Measurements from ENCODE around the gene RNF123. TPM values are rescaled to one million over a fixed set of nuclear protein-coding genes. Genes with fewer than 3 reads are reported as not detected.

Gene RNF123
- total RNA-seq, 1 experiment from 2014 or later = 40.6 TPM

DNA sequence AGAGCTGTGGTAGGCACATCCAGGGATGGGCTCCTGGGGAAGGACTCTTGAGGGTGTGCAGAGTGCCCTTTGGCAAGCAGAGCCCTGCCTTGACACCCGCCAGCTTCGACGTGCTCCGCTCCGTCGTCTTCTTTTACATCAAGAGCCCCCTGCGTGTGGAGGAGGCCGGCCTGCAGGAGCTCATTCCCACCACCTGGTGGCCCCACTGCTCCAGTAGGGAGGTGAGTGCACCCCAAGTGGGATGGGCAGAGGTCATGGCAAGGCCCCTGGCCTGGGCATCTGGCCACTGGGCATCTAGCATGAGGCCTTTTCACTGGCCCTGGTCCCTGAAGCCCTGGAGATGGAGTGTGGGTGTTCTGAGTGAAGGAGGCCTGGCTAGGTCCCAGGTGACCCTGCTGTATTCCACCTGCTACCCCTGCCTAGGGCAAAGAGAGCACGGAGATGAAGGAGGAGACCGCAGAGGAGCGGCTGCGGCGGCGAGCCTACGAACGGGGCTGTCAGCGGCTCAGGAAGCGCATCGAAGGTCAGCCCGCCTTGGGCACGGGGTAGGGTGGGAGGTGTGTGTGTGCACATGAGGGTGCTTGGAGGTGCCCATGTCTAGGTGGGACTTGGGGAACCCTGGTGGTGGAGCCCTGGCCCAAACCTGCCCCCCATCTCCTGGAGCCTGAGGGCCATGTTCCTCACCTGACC lies 12.2 kb downstream of the RNF123 start:
- H2AFZ ChIP-seq (ENCODE audit: low read length) = no peak overlapping the region
- H2BK15ac ChIP-seq (ENCODE audit: low read depth, low read length) = no peak overlapping the region
- Mint-ChIP-seq H3K9me3 (no peaks in the 10 kb centered on the region), H3K4me3 (no peak overlapping the region), H3K4me1 (peaks cover 11 to 21% of the 10 kb centered on the region in 2 experiments), H3K36me3 (ENCODE audit: insufficient read depth in 1 of 3, low read depth in 3 of 3) (peaks cover 6 to 13% (median 9%) of the 10 kb centered on the region in 3 experiments; a peak in 6 of 7 replicates), H3K27me3 (ENCODE audit: low read depth) (no peaks in the 10 kb centered on the region), H3K27ac (no peak overlapping the region)
- H2AK5ac ChIP-seq (ENCODE audit: insufficient read length, low read length) = no peak overlapping the region
- no peak overlapping the region for H3K14ac ChIP-seq (ENCODE audit: insufficient read depth, low read length)
- TF ChIP-seq, protein P1, sequence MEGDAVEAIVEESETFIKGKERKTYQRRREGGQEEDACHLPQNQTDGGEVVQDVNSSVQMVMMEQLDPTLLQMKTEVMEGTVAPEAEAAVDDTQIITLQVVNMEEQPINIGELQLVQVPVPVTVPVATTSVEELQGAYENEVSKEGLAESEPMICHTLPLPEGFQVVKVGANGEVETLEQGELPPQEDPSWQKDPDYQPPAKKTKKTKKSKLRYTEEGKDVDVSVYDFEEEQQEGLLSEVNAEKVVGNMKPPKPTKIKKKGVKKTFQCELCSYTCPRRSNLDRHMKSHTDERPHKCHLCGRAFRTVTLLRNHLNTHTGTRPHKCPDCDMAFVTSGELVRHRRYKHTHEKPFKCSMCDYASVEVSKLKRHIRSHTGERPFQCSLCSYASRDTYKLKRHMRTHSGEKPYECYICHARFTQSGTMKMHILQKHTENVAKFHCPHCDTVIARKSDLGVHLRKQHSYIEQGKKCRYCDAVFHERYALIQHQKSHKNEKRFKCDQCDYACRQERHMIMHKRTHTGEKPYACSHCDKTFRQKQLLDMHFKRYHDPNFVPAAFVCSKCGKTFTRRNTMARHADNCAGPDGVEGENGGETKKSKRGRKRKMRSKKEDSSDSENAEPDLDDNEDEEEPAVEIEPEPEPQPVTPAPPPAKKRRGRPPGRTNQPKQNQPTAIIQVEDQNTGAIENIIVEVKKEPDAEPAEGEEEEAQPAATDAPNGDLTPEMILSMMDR (conservative IDR thresholded peaks at IDR 0.05) = peak; percentile 75
- no peak overlapping the region for H4K91ac ChIP-seq (ENCODE audit: insufficient read length, low read depth, low read length)
- H3K4ac ChIP-seq (ENCODE audit: low read depth, low read length) = no peak overlapping the region
- H3K79me2 ChIP-seq (ENCODE audit: insufficient read depth, low read length) = no peaks in the 10 kb centered on the region
- H2BK5ac ChIP-seq (ENCODE audit: insufficient read length, low read length) = no peak overlapping the region
- no peak overlapping the region for H3K18ac ChIP-seq (ENCODE audit: insufficient read length, low read depth, low read length)
- no peaks in the 10 kb centered on the region for H3K79me1 ChIP-seq (ENCODE audit: insufficient read depth, low read depth, low read length, poor library complexity, severe bottlenecking)
- H3K9me3 ChIP-seq (ENCODE audit: control insufficient read depth, low read depth, low read length) = no peaks in the 10 kb centered on the region
- no peak overlapping the region for H3K27ac ChIP-seq (ENCODE audit: insufficient read length, low read depth, low read length)
- H2BK12ac ChIP-seq (ENCODE audit: insufficient read length, low read depth, low read length) = no peak overlapping the region
- H3K9ac ChIP-seq (ENCODE audit: extremely low read depth, insufficient read length, low read length) = no peak overlapping the region
- no peaks in the 10 kb centered on the region for H3K4me1 ChIP-seq (ENCODE audit: insufficient read depth, low read length)
- no peaks in the 10 kb centered on the region for H4K20me1 ChIP-seq (ENCODE audit: control insufficient read depth, insufficient read depth, insufficient read length)
- no peaks in the 10 kb centered on the region for H3K27me3 ChIP-seq (ENCODE audit: insufficient read depth, low read length)
- H4K8ac ChIP-seq (replicated peaks; ENCODE audit: insufficient read length, low read depth, low read length) = no peak overlapping the region
- no peak overlapping the region for H2BK120ac ChIP-seq (ENCODE audit: low read depth, low read length, poor library complexity, severe bottlenecking)
- no peak overlapping the region for H4K5ac ChIP-seq (ENCODE audit: insufficient read length, low read depth, low read length)
- H3K23me2 ChIP-seq (ENCODE audit: insufficient read length, low read depth, low read length, poor library complexity, severe bottlenecking) = no peaks in the 10 kb centered on the region
- no peak overlapping the region for H3K4me2 ChIP-seq (ENCODE audit: insufficient read depth, insufficient read length, low read length)
- no CpG with 5 or more reads among the region's 21 CpGs for WGBS (ENCODE audit: extremely low coverage, insufficient read length, low lambda C conversion rate)
- no peak overlapping the region for H3T11ph ChIP-seq (ENCODE audit: low read length)
- H3K23ac ChIP-seq (ENCODE audit: insufficient read length, low read depth, low read length) = no peak overlapping the region
- H3K56ac ChIP-seq (ENCODE audit: insufficient read length, low read depth, low read length) = no peak overlapping the region
- no peak overlapping the region for H2BK20ac ChIP-seq (ENCODE audit: low read depth, low read length, poor library complexity, severe bottlenecking)
- peak; percentile 74 for DNase-seq

All from H9 (cell line).